HT1080 (cell line): ENCODE measurements around the gene TNXB. TPM values are rescaled to one million over a fixed set of nuclear protein-coding genes. Genes with fewer than 3 reads are reported as not detected.
"Not testable (repeated sequence)": the region's sequence is repeated elsewhere in the genome, so short reads cannot be mapped to it uniquely, and the experiment has no call there.

Experiments
- DNase-seq: peaks from one replicate; pipeline ENCODE4 v3.0.0-alpha.2; 2015; ENCODE audit warnings: low read depth
- total RNA-seq: library from RNA; depleted of rRNA; stranded (reverse); fragments of >200 nt; shearing (Covaris generic); gene quantifications from 2 replicates; pipeline ENCODE4 v1.2.3, GENCODE V29; 2014

TNXB gene
- total RNA-seq, 1 experiment from 2014 or later, result 0.37 TPM

GRCh38 chr6:32042276-32042675 lies 66.9 kb downstream of the TNXB start:
- DNase-seq, result not testable (repeated sequence)

GRCh38 chr6:32041385-32041784 lies 67.8 kb downstream of the TNXB start:
- DNase-seq, result not testable (repeated sequence)

DNA sequence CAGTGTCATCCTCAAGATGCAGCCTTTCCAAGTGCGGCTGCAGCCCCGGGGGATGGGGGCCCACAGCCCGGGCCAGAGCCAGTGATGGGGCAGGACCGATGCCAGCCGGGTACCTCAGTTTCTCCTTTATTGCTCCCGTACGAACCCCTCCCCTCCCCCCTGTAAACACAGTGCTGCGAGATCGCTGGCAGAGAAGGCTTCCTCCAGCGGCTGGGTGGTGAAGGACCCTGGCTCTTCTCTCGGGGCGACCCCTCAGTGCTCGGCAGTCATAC lies 68.2 kb downstream of the TNXB start:
- DNase-seq, result not testable (repeated sequence)

DNA sequence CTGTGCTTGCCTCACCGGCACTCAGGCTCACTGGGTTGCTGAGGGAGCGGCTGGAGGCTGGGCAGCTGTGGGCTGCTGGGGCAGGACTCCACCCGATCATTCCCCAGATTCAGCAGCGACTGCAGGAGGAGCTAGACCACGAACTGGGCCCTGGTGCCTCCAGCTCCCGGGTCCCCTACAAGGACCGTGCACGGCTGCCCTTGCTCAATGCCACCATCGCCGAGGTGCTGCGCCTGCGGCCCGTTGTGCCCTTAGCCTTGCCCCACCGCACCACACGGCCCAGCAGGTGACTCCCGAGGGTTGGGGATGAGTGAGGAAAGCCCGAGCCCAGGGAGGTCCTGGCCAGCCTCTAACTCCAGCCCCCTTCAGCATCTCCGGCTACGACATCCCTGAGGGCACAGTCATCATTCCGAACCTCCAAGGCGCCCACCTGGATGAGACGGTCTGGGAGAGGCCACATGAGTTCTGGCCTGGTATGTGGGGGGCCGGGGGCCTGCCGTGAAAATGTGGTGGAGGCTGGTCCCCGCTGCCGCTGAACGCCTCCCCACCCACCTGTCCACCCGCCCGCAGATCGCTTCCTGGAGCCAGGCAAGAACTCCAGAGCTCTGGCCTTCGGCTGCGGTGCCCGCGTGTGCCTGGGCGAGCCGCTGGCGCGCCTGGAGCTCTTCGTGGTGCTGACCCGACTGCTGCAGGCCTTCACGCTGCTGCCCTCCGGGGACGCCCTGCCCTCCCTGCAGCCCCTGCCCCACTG lies 68.7 kb downstream of the TNXB start:
- not testable (repeated sequence) for DNase-seq

DNA sequence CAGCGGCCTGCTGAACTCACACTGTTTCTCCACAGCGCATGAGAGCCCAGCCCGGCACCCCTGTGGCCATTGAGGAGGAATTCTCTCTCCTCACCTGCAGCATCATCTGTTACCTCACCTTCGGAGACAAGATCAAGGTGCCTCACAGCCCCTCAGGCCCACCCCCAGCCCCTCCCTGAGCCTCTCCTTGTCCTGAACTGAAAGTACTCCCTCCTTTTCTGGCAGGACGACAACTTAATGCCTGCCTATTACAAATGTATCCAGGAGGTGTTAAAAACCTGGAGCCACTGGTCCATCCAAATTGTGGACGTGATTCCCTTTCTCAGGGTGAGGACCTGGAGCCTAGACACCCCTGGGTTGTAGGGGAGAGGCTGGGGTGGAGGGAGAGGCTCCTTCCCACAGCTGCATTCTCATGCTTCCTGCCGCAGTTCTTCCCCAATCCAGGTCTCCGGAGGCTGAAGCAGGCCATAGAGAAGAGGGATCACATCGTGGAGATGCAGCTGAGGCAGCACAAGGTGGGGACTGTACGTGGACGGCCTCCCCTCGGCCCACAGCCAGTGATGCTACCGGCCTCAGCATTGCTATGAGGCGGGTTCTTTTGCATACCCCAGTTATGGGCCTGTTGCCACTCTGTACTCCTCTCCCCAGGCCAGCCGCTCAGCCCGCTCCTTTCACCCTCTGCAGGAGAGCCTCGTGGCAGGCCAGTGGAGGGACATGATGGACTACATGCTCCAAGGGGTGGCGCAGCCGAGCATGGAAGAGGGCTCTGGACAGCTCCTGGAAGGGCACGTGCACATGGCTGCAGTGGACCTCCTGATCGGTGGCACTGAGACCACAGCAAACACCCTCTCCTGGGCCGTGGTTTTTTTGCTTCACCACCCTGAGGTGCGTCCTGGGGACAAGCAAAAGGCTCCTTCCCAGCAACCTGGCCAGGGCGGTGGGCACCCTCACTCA lies 69.5 kb downstream of the TNXB start:
- DNase-seq, result not testable (repeated sequence)

DNA sequence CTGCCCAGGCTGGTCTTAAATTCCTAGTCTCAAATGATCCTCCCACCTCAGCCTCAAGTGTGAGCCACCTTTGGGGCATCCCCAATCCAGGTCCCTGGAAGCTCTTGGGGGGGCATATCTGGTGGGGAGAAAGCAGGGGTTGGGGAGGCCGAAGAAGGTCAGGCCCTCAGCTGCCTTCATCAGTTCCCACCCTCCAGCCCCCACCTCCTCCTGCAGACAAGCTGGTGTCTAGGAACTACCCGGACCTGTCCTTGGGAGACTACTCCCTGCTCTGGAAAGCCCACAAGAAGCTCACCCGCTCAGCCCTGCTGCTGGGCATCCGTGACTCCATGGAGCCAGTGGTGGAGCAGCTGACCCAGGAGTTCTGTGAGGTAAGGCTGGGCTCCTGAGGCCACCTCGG lies 70.3 kb downstream of the TNXB start:
- not testable (repeated sequence) for DNase-seq

GRCh38 chr6:32037598-32038524 lies 71.3 kb downstream of the TNXB start, which contains the start of gene CYP21A2:
TSS of gene CYP21A2 (plus strand) at chr6:32038415. CDS start at chr6:32038423, 8 bp downstream.
- not testable (repeated sequence) for DNase-seq

- not testable (repeated sequence) for DNase-seq
These were observed 72.0 kb downstream of the TNXB start for GRCh38 chr6:32037136-32037535.

DNA sequence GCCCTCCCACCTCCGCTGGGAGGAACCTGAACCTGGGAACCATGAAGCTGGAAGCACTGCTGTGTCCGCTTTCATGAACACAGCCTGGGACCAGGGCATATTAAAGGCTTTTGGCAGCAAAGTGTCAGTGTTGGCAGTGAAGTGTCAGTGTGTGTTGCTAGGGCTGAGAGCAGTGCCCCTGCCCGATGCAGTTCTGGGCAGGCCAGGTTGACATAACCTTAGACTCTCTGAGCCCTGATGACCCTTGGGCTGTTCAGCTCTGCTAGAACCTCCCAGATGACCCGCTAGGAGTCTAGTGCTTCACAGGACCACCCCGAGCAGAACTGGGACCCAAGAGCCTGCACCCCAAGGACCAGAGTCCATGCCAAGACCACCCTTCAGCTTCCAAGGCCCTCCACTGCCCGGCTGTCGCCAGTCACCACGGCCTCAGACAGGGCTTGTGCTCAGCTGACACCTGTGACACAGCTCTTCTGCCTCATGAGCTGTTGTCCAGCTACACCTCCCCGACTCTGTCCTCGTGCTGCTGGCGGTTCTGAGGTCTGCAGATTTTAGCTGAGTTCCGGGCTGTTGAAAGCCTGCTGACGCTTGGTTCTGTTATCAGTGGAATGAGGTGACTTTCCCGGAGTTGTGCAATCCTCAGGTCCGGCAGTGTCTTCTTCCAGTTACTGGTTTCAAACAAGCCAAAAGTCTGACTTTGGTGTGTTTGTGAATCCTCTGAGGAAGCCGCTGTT lies 73.7 kb downstream of the TNXB start:
- DNase-seq, result not testable (repeated sequence)

DNA sequence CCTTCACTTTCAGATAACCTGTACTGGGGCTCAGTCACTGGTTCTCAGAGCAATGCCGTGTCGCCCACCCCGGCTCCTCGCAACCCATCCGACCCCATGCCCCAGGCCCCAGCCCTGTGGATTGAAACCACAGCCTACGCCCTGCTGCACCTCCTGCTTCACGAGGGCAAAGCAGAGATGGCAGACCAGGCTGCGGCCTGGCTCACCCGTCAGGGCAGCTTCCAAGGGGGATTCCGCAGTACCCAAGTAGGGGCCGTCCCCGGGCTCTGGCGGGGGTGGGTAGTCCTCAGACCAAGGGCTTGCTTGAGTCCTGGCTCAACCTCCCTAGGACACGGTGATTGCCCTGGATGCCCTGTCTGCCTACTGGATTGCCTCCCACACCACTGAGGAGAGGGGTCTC lies 79.6 kb downstream of the TNXB start:
- DNase-seq, result not testable (repeated sequence)

- not testable (repeated sequence) for DNase-seq
These were observed 80.5 kb downstream of the TNXB start for GRCh38 chr6:32028631-32029030.

DNA sequence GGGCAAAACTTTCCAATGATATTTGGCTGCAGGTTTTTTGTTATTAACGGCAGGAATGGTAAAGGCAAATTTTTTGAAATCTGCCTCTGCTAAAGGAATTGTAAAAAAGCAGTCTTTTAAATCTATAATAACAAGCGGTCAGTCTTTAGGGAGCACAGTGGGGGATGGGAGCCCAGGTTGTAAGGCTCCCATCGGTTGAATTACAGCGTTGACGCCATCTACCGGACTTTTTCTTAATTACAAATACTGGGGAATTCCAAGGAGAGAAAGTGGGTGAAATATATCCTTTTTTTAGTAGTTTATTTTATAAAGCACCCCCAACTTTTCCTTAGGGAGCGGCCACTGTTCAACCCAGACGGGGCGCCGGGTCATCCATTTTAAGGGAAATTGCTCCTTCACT lies 87.0 kb downstream of the TNXB start:
- DNase-seq, result not testable (repeated sequence)

GRCh38 chr6:32014547-32014946 lies 94.6 kb downstream of the TNXB start, which contains the start of gene C4B:
TSS of gene C4B (plus strand) at chr6:32014795. CDS start at chr6:32014846, 51 bp downstream.
- not testable (repeated sequence) for DNase-seq

DNA sequence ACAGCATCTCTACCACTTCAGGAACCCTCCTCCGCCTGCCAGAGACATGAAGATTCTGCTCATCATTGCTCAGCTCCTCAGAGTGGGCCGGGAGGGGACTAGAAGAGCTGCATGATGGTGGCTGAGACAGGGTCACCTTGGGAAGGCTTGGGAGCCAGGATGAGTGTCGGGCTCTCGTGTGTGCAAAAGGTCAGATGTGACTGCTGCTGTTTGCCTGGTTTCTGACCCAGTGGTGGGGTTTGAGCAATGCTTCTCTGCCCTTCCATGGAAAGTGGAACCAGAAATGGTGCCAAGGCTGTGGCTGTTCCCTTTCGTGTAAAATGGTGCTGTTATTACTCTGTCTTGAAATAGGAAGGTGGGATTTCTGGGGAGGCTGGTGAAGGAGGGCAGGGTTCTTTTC lies 95.4 kb downstream of the TNXB start:
- not testable (repeated sequence) for DNase-seq

DNA sequence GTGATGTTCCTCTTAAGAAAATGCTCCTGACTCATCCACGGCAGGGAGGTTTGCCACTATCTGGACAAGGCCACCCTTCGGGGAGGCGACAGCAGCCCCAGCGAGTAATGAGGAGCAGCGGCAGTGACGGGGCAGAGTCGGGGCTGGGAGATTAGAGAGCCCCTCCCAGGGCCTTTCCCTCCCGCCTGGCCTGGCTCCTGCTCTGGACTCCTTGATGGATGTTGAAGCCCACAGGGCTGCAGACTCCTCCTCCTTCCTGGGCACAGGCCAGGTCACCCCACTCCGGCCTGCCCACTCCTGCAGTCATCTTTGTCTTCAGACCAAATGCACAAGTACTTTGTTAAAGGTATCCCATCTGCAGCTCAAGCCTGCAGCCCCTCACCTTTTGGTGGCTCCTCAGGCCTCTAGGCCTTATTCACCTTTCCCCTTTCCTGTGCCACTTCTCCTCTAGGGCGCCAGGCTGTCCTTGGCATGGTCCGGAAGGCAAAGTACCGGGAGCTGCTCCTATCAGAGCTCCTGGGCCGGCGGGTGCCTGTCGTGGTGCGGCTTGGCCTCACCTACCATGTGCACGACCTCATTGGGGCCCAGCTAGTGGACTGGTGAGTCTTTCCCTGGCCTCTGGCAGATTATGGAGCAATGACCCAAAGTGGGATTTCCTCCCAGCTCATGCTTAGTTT lies 96.1 kb downstream of the TNXB start:
- DNase-seq, result not testable (repeated sequence)

DNA sequence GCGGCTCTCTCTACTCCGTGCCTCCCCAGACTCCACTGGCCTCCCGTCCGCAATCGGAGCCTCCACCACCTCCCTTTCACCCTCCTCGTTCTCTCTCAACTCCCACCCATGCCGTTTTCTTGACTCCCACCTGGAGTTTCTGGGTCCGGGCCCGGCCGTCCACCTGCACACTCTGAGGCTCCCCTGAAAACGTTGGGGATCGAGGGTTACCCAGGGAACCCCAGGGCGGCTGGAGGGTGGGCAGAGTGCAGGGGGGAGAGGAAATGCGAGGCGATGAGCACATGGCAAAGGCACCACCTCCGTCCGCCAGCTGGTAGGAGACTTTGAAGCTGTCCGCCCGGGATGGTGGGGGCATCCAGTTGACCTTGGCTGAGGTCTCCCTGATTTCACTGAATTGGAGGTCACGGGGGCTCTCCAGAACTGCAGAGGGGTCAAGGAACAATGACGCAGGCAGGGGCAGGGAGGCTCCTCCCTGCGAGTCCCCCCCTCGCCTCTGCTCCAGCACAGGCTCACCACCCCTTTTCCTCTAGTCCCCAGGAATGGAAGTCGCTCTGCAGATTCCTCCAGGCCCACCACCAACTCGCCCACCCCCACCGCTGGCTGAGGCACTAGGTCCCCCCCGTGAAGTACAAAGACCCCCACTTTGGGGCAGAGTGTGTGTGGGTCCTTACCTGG lies 98.1 kb downstream of the TNXB start:
- DNase-seq, result not testable (repeated sequence)

GRCh38 chr6:32009537-32009936 lies 99.6 kb downstream of the TNXB start:
- DNase-seq, result not testable (repeated sequence)

DNA sequence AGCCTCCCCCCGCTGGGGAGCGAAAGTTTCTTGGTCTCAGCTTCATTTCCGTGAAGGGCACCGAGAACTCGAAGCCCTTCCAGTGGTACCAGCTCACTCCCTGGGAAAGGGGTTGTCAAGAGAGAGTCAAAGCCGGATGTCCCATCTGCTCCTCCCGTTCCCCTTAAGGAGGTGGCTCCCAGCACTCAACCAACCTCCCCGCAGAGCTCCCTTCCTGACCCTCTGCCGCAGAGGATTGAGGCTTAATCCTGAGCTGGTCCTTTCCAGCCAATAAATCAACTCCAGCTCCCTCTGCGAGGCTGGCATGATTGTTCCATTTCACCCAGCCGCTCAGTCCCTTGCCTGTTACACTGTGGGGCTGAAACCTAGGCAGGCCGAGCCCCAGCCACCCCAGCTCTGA lies 100.5 kb downstream of the TNXB start:
- DNase-seq, result not testable (repeated sequence)

DNA sequence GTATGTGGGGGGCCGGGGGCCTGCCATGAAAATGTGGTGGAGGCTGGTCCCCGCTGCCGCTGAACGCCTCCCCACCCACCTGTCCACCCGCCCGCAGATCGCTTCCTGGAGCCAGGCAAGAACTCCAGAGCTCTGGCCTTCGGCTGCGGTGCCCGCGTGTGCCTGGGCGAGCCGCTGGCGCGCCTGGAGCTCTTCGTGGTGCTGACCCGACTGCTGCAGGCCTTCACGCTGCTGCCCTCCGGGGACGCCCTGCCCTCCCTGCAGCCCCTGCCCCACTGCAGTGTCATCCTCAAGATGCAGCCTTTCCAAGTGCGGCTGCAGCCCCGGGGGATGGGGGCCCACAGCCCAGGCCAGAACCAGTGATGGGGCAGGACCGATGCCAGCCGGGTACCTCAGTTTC lies 101.1 kb downstream of the TNXB start:
- DNase-seq, result not testable (repeated sequence)
